CD14-positive monocyte (primary cell): Measurements from ENCODE around the gene TANC2. TPM values are rescaled to one million over a fixed set of nuclear protein-coding genes. Genes with fewer than 3 reads are reported as not detected.

ENCODE experiments used
- DNase-seq, 3 donors: peaks; one replicate each; pipeline ENCODE4 v3.0.0-alpha.2; 2011 to 2022
- H2AFZ ChIP-seq: 2 replicates; pipeline ENCODE4 v1.6.0; 2012; ENCODE audit warnings: mild to moderate bottlenecking, low read depth, low read length, inconsistent platforms; ENCODE audit not compliant: insufficient read depth, poor library complexity, severe bottlenecking
- H3K27ac ChIP-seq, 2 donors: 1 replicate in 1 of 2; 2 replicates in 1 of 2; pipeline ENCODE4 v1.5.1; 2012 to 2013; ENCODE audit warnings: low read length in 2 of 2, control low read depth in 1 of 2, inconsistent platforms in 1 of 2, low read depth in 1 of 2, mild to moderate bottlenecking in 1 of 2
- H3K27me3 ChIP-seq, 2 donors: one replicate each; pipeline versions ENCODE4 v1.6.0 to v1.6.1; 2011 to 2013; ENCODE audit warnings: low read length in 2 of 2; ENCODE audit not compliant: control insufficient read depth in 2 of 2, insufficient read depth in 2 of 2
- H3K36me3 ChIP-seq, 2 donors: replicated peaks in 1 of 2; 1 replicate in 1 of 2; 2 replicates in 1 of 2; pipeline versions ENCODE4 v1.5.1 to v1.6.1; 2012 to 2013; ENCODE audit warnings: low read length in 2 of 2, control low read depth in 1 of 2, inconsistent platforms in 1 of 2, mild to moderate bottlenecking in 1 of 2; ENCODE audit not compliant: insufficient read depth in 2 of 2, control insufficient read depth in 1 of 2
- H3K4me1 ChIP-seq, 2 donors: 1 replicate in 1 of 2; 2 replicates in 1 of 2; pipeline versions ENCODE4 v1.5.1 to v1.6.1; 2012 to 2013; ENCODE audit warnings: low read length in 2 of 2, control low read depth in 1 of 2, inconsistent platforms in 1 of 2, mild to moderate bottlenecking in 1 of 2, moderate library complexity in 1 of 2; ENCODE audit not compliant: insufficient read depth in 2 of 2, control insufficient read depth in 1 of 2
- H3K4me2 ChIP-seq: replicated peaks from 2 replicates; pipeline ENCODE3; 2012; ENCODE audit warnings: low read length, moderate library complexity, mild to moderate bottlenecking; ENCODE audit not compliant: poor library complexity, severe bottlenecking; ENCODE audit errors: extremely low read depth
- H3K4me3 ChIP-seq, 3 experiments: fragments of 200-600 bp in 1 of 3; sonication (generic) in 1 of 3; replicated peaks in 1 of 3; 1 replicate in 2 of 3; 2 replicates in 1 of 3; pipeline ENCODE4 v1.5.1; 2011 to 2013; ENCODE audit warnings: low read length in 3 of 3, mild to moderate bottlenecking in 3 of 3, control low read depth in 2 of 3, low read depth in 2 of 3, inconsistent platforms in 1 of 3, moderate library complexity in 1 of 3
- H3K79me2 ChIP-seq: 2 replicates; pipeline ENCODE4 v1.6.0; 2012; ENCODE audit warnings: mild to moderate bottlenecking, control low read depth, inconsistent platforms, low read length, moderate library complexity; ENCODE audit not compliant: insufficient read depth
- H3K9ac ChIP-seq: 2 replicates; pipeline ENCODE4 v1.6.0; 2017; ENCODE audit warnings: low read length, mild to moderate bottlenecking; ENCODE audit not compliant: insufficient read depth, poor library complexity, severe bottlenecking
- H3K9me3 ChIP-seq, 2 donors: replicated peaks in 1 of 2; 1 replicate in 1 of 2; 2 replicates in 1 of 2; pipeline versions ENCODE4 v1.5.1 to v1.6.1; 2012 to 2013; ENCODE audit warnings: low read length in 2 of 2, control low read depth in 1 of 2; ENCODE audit not compliant: control insufficient read depth in 1 of 2, insufficient read depth in 1 of 2
- H4K20me1 ChIP-seq: 2 replicates; pipeline ENCODE4 v1.6.0; 2012; ENCODE audit warnings: mild to moderate bottlenecking, low read length, control low read depth, moderate library complexity; ENCODE audit not compliant: insufficient read depth
- H3K27ac Mint-ChIP-seq, 7 donors: one replicate each; pipeline ENCODE4 v1.8.0; 2020; ENCODE audit warnings: mild to moderate bottlenecking in 7 of 7, mixed read lengths in 7 of 7, moderate library complexity in 6 of 7, inconsistent platforms in 2 of 7
- H3K27me3 Mint-ChIP-seq, 3 donors: one replicate each; pipeline ENCODE4 v1.8.0; 2021 to 2022; ENCODE audit warnings: low read depth in 3 of 3, mild to moderate bottlenecking in 3 of 3, mixed read lengths in 3 of 3, moderate library complexity in 3 of 3, inconsistent platforms in 1 of 3
- H3K36me3 Mint-ChIP-seq, 2 donors: one replicate each; pipeline ENCODE4 v1.8.0; 2020; ENCODE audit warnings: mixed read lengths in 2 of 2, inconsistent platforms in 1 of 2, mild to moderate bottlenecking in 1 of 2
- H3K4me1 Mint-ChIP-seq: one replicate; pipeline ENCODE4 v1.8.0; 2020; ENCODE audit warnings: mild to moderate bottlenecking, mixed read lengths
- H3K4me3 Mint-ChIP-seq, 2 donors: one replicate each; pipeline ENCODE4 v1.8.0; 2020; ENCODE audit warnings: mild to moderate bottlenecking in 2 of 2, mixed read lengths in 2 of 2, moderate library complexity in 1 of 2
- H3K9me3 Mint-ChIP-seq, 7 donors: one replicate each; pipeline ENCODE4 v1.8.0; 2020 to 2022; ENCODE audit warnings: mixed read lengths in 7 of 7, mild to moderate bottlenecking in 6 of 7, moderate library complexity in 6 of 7, inconsistent platforms in 2 of 7
- WGBS: methylation state at CpG from one replicate; pipeline ENCODE4 v1.1.5; 2013; ENCODE audit warnings: missing lambda C conversion rate; ENCODE audit not compliant: insufficient coverage; 5-methylcytosine and 5-hydroxymethylcytosine counted together
- intact Hi-C, 2 donors: fragments of 100-400 bp; cut with micrococcal nuclease; formaldehyde crosslinking; loops; one replicate each; pipeline versions ENCODE4 v1.15.0 to v1.15.1; 2023
- polyA plus RNA-seq, 3 donors: library from polyadenylated mRNA; depleted of rRNA in 1 of 3; unstranded in 2 of 3; stranded (reverse) in 1 of 3; fragments of 300-500 nt in 2 of 3; fragments of >200 nt in 1 of 3; fragmentation: Illumina TruSeq in 2 of 3; gene quantifications; 1 replicate in 2 of 3; 2 replicates in 1 of 3; pipeline ENCODE4 v1.2.3, GENCODE V29; 2012 to 2021
- TF ChIP-seq, protein P1 (sequence below): fragments of 200-600 bp; IDR thresholded peaks from one replicate; pipeline ENCODE4 v1.8.0; 2022; ENCODE audit warnings: antibody characterized with exemption, mild to moderate bottlenecking

The TANC2 gene
- polyA plus RNA-seq, 3 donors, result 0.27 to 6.5 (median 0.34) TPM

DNA sequence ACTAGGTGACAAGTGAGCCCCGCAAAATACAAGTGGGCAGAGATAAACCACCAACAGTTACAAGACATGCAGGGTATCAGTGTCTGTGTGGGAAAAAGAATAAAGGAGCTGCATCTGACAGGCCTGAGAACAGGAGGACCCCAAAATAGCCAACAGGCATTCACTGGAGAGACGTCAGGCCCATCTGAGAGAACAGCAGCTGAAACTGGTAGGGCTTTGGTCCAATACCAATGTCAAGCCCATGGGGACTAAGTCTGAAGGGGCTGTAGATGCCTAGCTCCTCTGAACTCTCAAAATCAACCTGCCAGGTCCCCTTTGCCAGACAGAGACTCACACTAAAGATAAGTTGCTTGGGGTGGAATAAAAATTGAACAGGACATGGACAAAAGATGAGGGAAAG is 30.5 kb upstream of the TANC2 start:
- Mint-ChIP-seq H3K4me1 (peaks cover 2% of the 10 kb centered on the region), H3K9me3 (peaks cover 0 to 8% (median 4%) of the 10 kb centered on the region in 7 donors), H3K27me3 (peaks cover 2 to 14% (median 11%) of the 10 kb centered on the region in 3 donors), H3K27ac (no peak overlapping the region), H3K36me3 (no peaks in the 10 kb centered on the region), H3K4me3 (no peak overlapping the region)
- Histone ChIP-seq H3K9me3 (peaks cover 5% of the 10 kb centered on the region in 2 donors), H3K27ac (no peak overlapping the region), H3K4me1 (no peaks in the 10 kb centered on the region), H3K4me2 (no peak overlapping the region), H4K20me1 (no peaks in the 10 kb centered on the region), H3K9ac (no peak overlapping the region), H3K36me3 (no peaks in the 10 kb centered on the region), H3K79me2 (no peaks in the 10 kb centered on the region), H3K27me3 (peaks cover 0 to 3% of the 10 kb centered on the region in 2 donors), H3K4me3 (no peak overlapping the region), H2AFZ (no peak overlapping the region)
- TF ChIP-seq, protein P1, sequence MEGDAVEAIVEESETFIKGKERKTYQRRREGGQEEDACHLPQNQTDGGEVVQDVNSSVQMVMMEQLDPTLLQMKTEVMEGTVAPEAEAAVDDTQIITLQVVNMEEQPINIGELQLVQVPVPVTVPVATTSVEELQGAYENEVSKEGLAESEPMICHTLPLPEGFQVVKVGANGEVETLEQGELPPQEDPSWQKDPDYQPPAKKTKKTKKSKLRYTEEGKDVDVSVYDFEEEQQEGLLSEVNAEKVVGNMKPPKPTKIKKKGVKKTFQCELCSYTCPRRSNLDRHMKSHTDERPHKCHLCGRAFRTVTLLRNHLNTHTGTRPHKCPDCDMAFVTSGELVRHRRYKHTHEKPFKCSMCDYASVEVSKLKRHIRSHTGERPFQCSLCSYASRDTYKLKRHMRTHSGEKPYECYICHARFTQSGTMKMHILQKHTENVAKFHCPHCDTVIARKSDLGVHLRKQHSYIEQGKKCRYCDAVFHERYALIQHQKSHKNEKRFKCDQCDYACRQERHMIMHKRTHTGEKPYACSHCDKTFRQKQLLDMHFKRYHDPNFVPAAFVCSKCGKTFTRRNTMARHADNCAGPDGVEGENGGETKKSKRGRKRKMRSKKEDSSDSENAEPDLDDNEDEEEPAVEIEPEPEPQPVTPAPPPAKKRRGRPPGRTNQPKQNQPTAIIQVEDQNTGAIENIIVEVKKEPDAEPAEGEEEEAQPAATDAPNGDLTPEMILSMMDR, result no peak
- intact Hi-C loops, result no loop called here
- no peak for DNase-seq
- 83% methylated on average over 1 of the region's 2 CpGs for WGBS

DNA sequence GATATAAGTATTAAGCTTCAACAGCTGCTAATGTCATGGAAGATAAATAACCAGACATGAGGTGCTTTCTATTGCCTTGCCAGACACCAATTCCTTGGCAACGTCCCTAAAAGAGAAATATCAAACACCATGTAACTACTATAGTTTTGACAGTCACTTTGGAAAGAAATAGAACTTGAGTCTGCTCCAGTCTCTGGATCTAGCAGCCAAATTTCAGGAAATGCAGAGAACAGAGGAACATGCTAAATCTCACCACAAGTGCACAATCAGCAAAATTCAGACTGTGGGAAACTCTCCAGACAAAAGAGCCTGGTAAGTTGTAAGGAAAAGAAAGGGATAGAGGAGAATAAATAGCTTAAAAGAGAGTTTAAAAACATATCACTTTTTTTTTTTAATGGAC is 28.4 kb upstream of the TANC2 start:
- no peaks in the 10 kb centered on the region for H3K36me3 Mint-ChIP-seq
- H3K9me3 Mint-ChIP-seq, result peaks cover 10 to 25% (median 17%) of the 10 kb centered on the region in 7 donors
- no peaks in the 10 kb centered on the region for H4K20me1 ChIP-seq
- H3K4me1 ChIP-seq, result no peaks in the 10 kb centered on the region
- no peak overlapping the region for H3K4me3 Mint-ChIP-seq
- peaks cover 2 to 12% (median 12%) of the 10 kb centered on the region in 3 donors for H3K27me3 Mint-ChIP-seq
- peaks cover 0 to 3% of the 10 kb centered on the region in 2 donors for H3K27me3 ChIP-seq
- H3K4me2 ChIP-seq, result no peak overlapping the region
- no peak overlapping the region for H2AFZ ChIP-seq
- intact Hi-C loops, result no loop called here
- H3K27ac Mint-ChIP-seq, result no peak overlapping the region
- WGBS, result no CpG with 5 or more reads among the region's 1 CpG
- no peak overlapping the region for H3K9ac ChIP-seq
- H3K79me2 ChIP-seq, result no peaks in the 10 kb centered on the region
- no peak overlapping the region for H3K4me3 ChIP-seq
- peaks cover 2% of the 10 kb centered on the region for H3K4me1 Mint-ChIP-seq
- TF ChIP-seq, protein P1, result no peak
- H3K27ac ChIP-seq, result no peak overlapping the region
- no peaks in the 10 kb centered on the region for H3K36me3 ChIP-seq
- DNase-seq, result no peak
- H3K9me3 ChIP-seq, result peaks cover 10 to 15% of the 10 kb centered on the region in 2 donors
